GM03348 (cell line): Measurements from ENCODE around the gene ANKRD34A.
A peak's percentile ranks its signal among the peaks of the same experiment; 100 is the strongest.
"Not testable (repeated sequence)": the region's sequence is repeated elsewhere in the genome, so short reads cannot be mapped to it uniquely, and the experiment has no call there.

Source experiments
- DNase-seq: peaks from one replicate; pipeline ENCODE4 v3.0.0; 2012; ENCODE audit warnings: low spot score

The ANKRD34A gene

GRCh38 chr1:145942871-145943270, 21.5 kb downstream of the ANKRD34A start:
- peak; percentile 13 for DNase-seq

GRCh38 chr1:145942405-145942804, 22.0 kb downstream of the ANKRD34A start:
- DNase-seq: no peak

- DNase-seq: no peak
Measured at GRCh38 chr1:145937436-145937835, 26.9 kb downstream of the ANKRD34A start.

- DNase-seq: peak; percentile 50
Measured at GRCh38 chr1:145936247-145936646, 28.1 kb downstream of the ANKRD34A start.

- no peak for DNase-seq
Measured at GRCh38 chr1:145935708-145936107, 28.7 kb downstream of the ANKRD34A start.

- DNase-seq: not testable (repeated sequence)
Measured at GRCh38 chr1:145932522-145933009, 31.8 kb downstream of the ANKRD34A start.

GRCh38 chr1:145927916-145928643, 36.3 kb downstream of the ANKRD34A start:
- no peak for DNase-seq

- peak; percentile 92 for DNase-seq
Measured at GRCh38 chr1:145927063-145927886, 37.1 kb downstream of the ANKRD34A start, which contains the start of gene RBM8A. Gene RBM8A (minus strand): TSS chr1:145927484. CDS start chr1:145927426, 58 bp downstream.

GRCh38 chr1:145926686-145927062, 37.7 kb downstream of the ANKRD34A start:
- DNase-seq: no peak

- no peak for DNase-seq
Measured at GRCh38 chr1:145922266-145922665, 42.1 kb downstream of the ANKRD34A start.

GRCh38 chr1:145920297-145920696, 44.1 kb downstream of the ANKRD34A start:
- not testable (repeated sequence) for DNase-seq

GRCh38 chr1:145918992-145919939, 45.1 kb downstream of the ANKRD34A start:
- DNase-seq: peak; percentile 42

- DNase-seq: peak; percentile 90
Measured at GRCh38 chr1:145918144-145918991, 46.0 kb downstream of the ANKRD34A start, which contains the start of gene PEX11B. Gene PEX11B (minus strand): TSS chr1:145918717. CDS start chr1:145918688, 29 bp downstream.

- no peak for DNase-seq
Measured at GRCh38 chr1:145917595-145917994, 46.8 kb downstream of the ANKRD34A start.

- no peak for DNase-seq
Measured at GRCh38 chr1:145916745-145917144, 47.6 kb downstream of the ANKRD34A start.

- no peak for DNase-seq
Measured at GRCh38 chr1:145912128-145912641, 52.2 kb downstream of the ANKRD34A start.
